GM21528 (cell line): ENCODE results near the gene GCFC2.
"Not testable (repeated sequence)": the region's sequence is repeated elsewhere in the genome, so short reads cannot be mapped to it uniquely, and the experiment has no call there.

Experiments used
- ATAC-seq: cut with Tn5 transposase; IDR thresholded peaks from one replicate; pipeline ENCODE4 v1.9.1; 2021; ENCODE audit warnings: mild to moderate bottlenecking, moderate library complexity; ENCODE audit not compliant: unreplicated experiment, low FRiP score

The GCFC2 gene

GRCh38 chr2:75710577-75711253, at the start of gene GCFC2:
TSS of gene GCFC2 (minus strand) at chr2:75710915. CDS start at chr2:75710855, 60 bp downstream.
- peak; percentile 95 for ATAC-seq

GRCh38 chr2:75752828-75753227, 42.1 kb upstream of the GCFC2 start:
- ATAC-seq, result no peak

GRCh38 chr2:75751824-75752468, 41.2 kb upstream of the GCFC2 start:
- ATAC-seq, result no peak

- ATAC-seq, result no peak
Measured at GRCh38 chr2:75751360-75751759, 40.6 kb upstream of the GCFC2 start.

GRCh38 chr2:75737961-75738360, 27.2 kb upstream of the GCFC2 start:
- ATAC-seq, result no peak

GRCh38 chr2:75736276-75736675, 25.6 kb upstream of the GCFC2 start:
- no peak for ATAC-seq

- no peak for ATAC-seq
Measured at GRCh38 chr2:75729861-75730260, 19.1 kb upstream of the GCFC2 start.

GRCh38 chr2:75728614-75729419, 18.1 kb upstream of the GCFC2 start:
- ATAC-seq, result no peak

- ATAC-seq, result no peak
Measured at GRCh38 chr2:75722687-75723086, 12.0 kb upstream of the GCFC2 start.

- ATAC-seq, result no peak
Measured at GRCh38 chr2:75720525-75720924, 9.8 kb upstream of the GCFC2 start.

- ATAC-seq, result no peak
Measured at GRCh38 chr2:75719616-75720015, 8.9 kb upstream of the GCFC2 start.

- ATAC-seq, result no peak
Measured at GRCh38 chr2:75716406-75716805, 5.7 kb upstream of the GCFC2 start.

- ATAC-seq, result not testable (repeated sequence)
Measured at GRCh38 chr2:75711590-75711989, 875 bp upstream of the GCFC2 start.

GRCh38 chr2:75710220-75710576, 517 bp downstream of the GCFC2 start:
- peak; percentile 34 for ATAC-seq

GRCh38 chr2:75709297-75709696, 1.4 kb downstream of the GCFC2 start:
- no peak for ATAC-seq

GRCh38 chr2:75707901-75708300, 2.8 kb downstream of the GCFC2 start:
- ATAC-seq, result no peak

GRCh38 chr2:75705921-75706320, 4.8 kb downstream of the GCFC2 start:
- ATAC-seq, result no peak

GRCh38 chr2:75703589-75704287, 7.0 kb downstream of the GCFC2 start:
- no peak for ATAC-seq

- no peak for ATAC-seq
Measured at GRCh38 chr2:75702593-75702992, 8.1 kb downstream of the GCFC2 start.

GRCh38 chr2:75698918-75699317, 11.8 kb downstream of the GCFC2 start:
- ATAC-seq, result no peak

GRCh38 chr2:75688196-75688595, 22.5 kb downstream of the GCFC2 start:
- no peak for ATAC-seq
